Epithelial cell of esophagus (primary cell): Measurements from ENCODE around the gene CCDC126.
"Not testable (repeated sequence)": the region's sequence is repeated elsewhere in the genome, so short reads cannot be mapped to it uniquely, and the experiment has no call there.

Source experiments
- DNase-seq: peaks from one replicate; pipeline ENCODE4 v3.0.0; 2010; ENCODE audit warnings: low read depth
- H3K4me3 ChIP-seq: 2 replicates; pipeline ENCODE4 v1.5.1; 2011; ENCODE audit warnings: mild to moderate bottlenecking, low read length, control low read depth
- CTCF ChIP-seq: IDR thresholded peaks from 2 replicates; pipeline ENCODE4 v1.5.1; 2011; ENCODE audit warnings: low read depth, mild to moderate bottlenecking, low read length, control low read depth, inconsistent platforms; ENCODE audit not compliant: insufficient read depth; ENCODE audit errors: missing control alignments

The CCDC126 gene

GRCh38 chr7:23597094-23598091 is at the start of gene CCDC126:
Gene CCDC126 (plus strand): TSS chr7:23597382. CDS start chr7:23611316, 13,934 bp downstream.
- peak; percentile 92 for DNase-seq
- TF ChIP-seq CTCF, result no peak
- H3K4me3 ChIP-seq, result peak within 1 kb of the TSS; percentile 66

GRCh38 chr7:23547662-23548061 is 49.5 kb upstream of the CCDC126 start:
- no peak overlapping the region for H3K4me3 ChIP-seq
- no peak for TF ChIP-seq CTCF
- DNase-seq, result no peak

- no peak overlapping the region for H3K4me3 ChIP-seq
- DNase-seq, result no peak
- TF ChIP-seq CTCF, result no peak
Measured at GRCh38 chr7:23558303-23558702, 38.9 kb upstream of the CCDC126 start.

- DNase-seq, result peak; percentile 81
- no peak overlapping the region for H3K4me3 ChIP-seq
- TF ChIP-seq CTCF, result peak; percentile 95
Measured at GRCh38 chr7:23570592-23571200, 26.5 kb upstream of the CCDC126 start.

GRCh38 chr7:23581975-23582374 is 15.2 kb upstream of the CCDC126 start:
- not testable (repeated sequence) for DNase-seq, H3K4me3 ChIP-seq

- H3K4me3 ChIP-seq, DNase-seq: not testable (repeated sequence)
Measured at GRCh38 chr7:23585304-23585703, 11.9 kb upstream of the CCDC126 start.

GRCh38 chr7:23586159-23586558 is 11.0 kb upstream of the CCDC126 start:
- no peak for DNase-seq

More at GRCh38 chr7:23586159-23586558, 11.0 kb upstream of the CCDC126 start:
- no peak overlapping the region for H3K4me3 ChIP-seq
- no peak for TF ChIP-seq CTCF
